Neural cell (in vitro differentiated cells): ENCODE data around the gene ANGPTL2. TPM values are rescaled to one million over a fixed set of nuclear protein-coding genes. Genes with fewer than 3 reads are reported as not detected.

Source experiments
- H2AFZ ChIP-seq: fragments of 200-600, 300-800 bp; sonication (generic), shearing (Covaris generic); 2 replicates; pipeline ENCODE4 v1.6.0; 2014; ENCODE audit warnings: low read depth, mild to moderate bottlenecking, antibody characterized with exemption, low read length, moderate library complexity
- H3F3A ChIP-seq: fragments of 200-600 bp; shearing (Covaris generic); 2 replicates; pipeline ENCODE4 v1.6.1; 2016; ENCODE audit warnings: mild to moderate bottlenecking, moderate library complexity, mixed read lengths, antibody characterized with exemption, low read length; ENCODE audit not compliant: insufficient read depth, poor library complexity, severe bottlenecking
- H3K27ac ChIP-seq: fragments of 200-600, 300-800 bp; sonication (generic), shearing (Covaris generic); 2 replicates; pipeline ENCODE4 v1.5.1; 2014; ENCODE audit warnings: mild to moderate bottlenecking, low read length, moderate library complexity
- H3K27me3 ChIP-seq: fragments of 300-800, 200-600 bp; sonication (generic), shearing (Covaris generic); 2 replicates; pipeline ENCODE4 v1.6.0; 2014; ENCODE audit warnings: mild to moderate bottlenecking, low read depth, low read length, moderate library complexity; ENCODE audit not compliant: insufficient read depth
- H3K36me3 ChIP-seq: fragments of 300-800, 200-600 bp; sonication (generic), shearing (Covaris generic); 2 replicates; pipeline ENCODE4 v1.5.1; 2014; ENCODE audit warnings: mild to moderate bottlenecking, antibody characterized with exemption, low read length, moderate library complexity; ENCODE audit not compliant: insufficient read depth
- H3K4me2 ChIP-seq: fragments of 300-800, 200-600 bp; sonication (generic), shearing (Covaris generic); 2 replicates; pipeline ENCODE4 v1.6.0; 2014; ENCODE audit warnings: mild to moderate bottlenecking, low read length
- H3K4me3 ChIP-seq: fragments of 300-800, 200-600 bp; sonication (generic), shearing (Covaris generic); 2 replicates; pipeline ENCODE4 v1.5.1; 2014; ENCODE audit warnings: mild to moderate bottlenecking, low read length, moderate library complexity
- H3K79me2 ChIP-seq: fragments of 200-600 bp; shearing (Covaris generic); replicated peaks from 2 replicates; pipeline ENCODE4 v1.6.0; 2014; ENCODE audit warnings: mild to moderate bottlenecking, low read length, moderate library complexity; ENCODE audit not compliant: insufficient read depth
- H3K9ac ChIP-seq: fragments of 300-800, 200-600 bp; sonication (generic), shearing (Covaris generic); 2 replicates; pipeline ENCODE4 v1.6.1; 2016; ENCODE audit warnings: mild to moderate bottlenecking, low read length, mixed read lengths
- H3K9me2 ChIP-seq: fragments of 200-600 bp; shearing (Covaris generic); 2 replicates; pipeline ENCODE4 v1.6.1; 2016; ENCODE audit warnings: mild to moderate bottlenecking, low read length, mixed read lengths; ENCODE audit not compliant: insufficient read depth
- H3K9me3 ChIP-seq: fragments of 200-600, 300-800 bp; sonication (generic), shearing (Covaris generic); 2 replicates; pipeline ENCODE4 v1.6.1; 2016; ENCODE audit warnings: mild to moderate bottlenecking, mixed run types, low read length, moderate library complexity, mixed read lengths
- H4K20me1 ChIP-seq: fragments of 200-600 bp; shearing (Covaris generic); 2 replicates; pipeline ENCODE4 v1.6.1; 2016; ENCODE audit warnings: mild to moderate bottlenecking, mixed run types; ENCODE audit not compliant: insufficient read depth
- EP300 ChIP-seq: fragments of 450-650 bp; conservative IDR thresholded peaks from 2 replicates; pipeline ENCODE4 v1.6.1; 2014; ENCODE audit warnings: antibody characterized with exemption, mild to moderate bottlenecking, moderate library complexity; ENCODE audit not compliant: poor library complexity, severe bottlenecking
- EZH2 ChIP-seq: fragments of 200-600, 300-800 bp; shearing (Covaris generic), sonication (generic); IDR thresholded peaks from 2 replicates; pipeline ENCODE4 v1.6.1; 2014; ENCODE audit warnings: antibody characterized with exemption, low read length, borderline replicate concordance, mild to moderate bottlenecking; ENCODE audit not compliant: insufficient read depth, poor library complexity, severe bottlenecking
- MXI1 ChIP-seq: fragments of 450-650 bp; conservative IDR thresholded peaks from 2 replicates; pipeline ENCODE4 v1.6.1; 2014; ENCODE audit warnings: antibody characterized with exemption, mild to moderate bottlenecking; ENCODE audit not compliant: poor library complexity, severe bottlenecking
- POLR2AphosphoS5 ChIP-seq: IDR thresholded peaks from 2 replicates; pipeline ENCODE4 v1.6.1; 2012
- RAD21 ChIP-seq: fragments of 450-650 bp; conservative IDR thresholded peaks from 2 replicates; pipeline ENCODE4 v1.6.1; 2014; ENCODE audit warnings: antibody characterized with exemption, mild to moderate bottlenecking, moderate library complexity
- SMC3 ChIP-seq: fragments of 450-650 bp; conservative IDR thresholded peaks from 2 replicates; pipeline ENCODE4 v1.6.1; 2014; ENCODE audit warnings: antibody characterized with exemption, mild to moderate bottlenecking, moderate library complexity; ENCODE audit not compliant: poor library complexity
- TAF1 ChIP-seq: IDR thresholded peaks from 2 replicates; pipeline ENCODE4 v1.6.1; 2012; ENCODE audit warnings: low read depth
- polyA plus RNA-seq: library from polyadenylated mRNA; depleted of rRNA; stranded (reverse); fragments of >200 nt; gene quantifications from 2 replicates; pipeline ENCODE4 v1.2.3, GENCODE V29; 2014
- TF ChIP-seq, protein P1 (sequence below): IDR thresholded peaks from 2 replicates; pipeline ENCODE4 v1.6.1; 2012; ENCODE audit warnings: borderline replicate concordance
- TF ChIP-seq, protein P2 (sequence below): fragments of 450-650 bp; IDR thresholded peaks from 2 replicates; pipeline ENCODE4 v1.5.1; 2014; ENCODE audit warnings: antibody characterized with exemption, mild to moderate bottlenecking, moderate library complexity; ENCODE audit not compliant: poor library complexity, severe bottlenecking

ANGPTL2 gene
- polyA plus RNA-seq, 1 donor from 2014 or later = not detected

DNA sequence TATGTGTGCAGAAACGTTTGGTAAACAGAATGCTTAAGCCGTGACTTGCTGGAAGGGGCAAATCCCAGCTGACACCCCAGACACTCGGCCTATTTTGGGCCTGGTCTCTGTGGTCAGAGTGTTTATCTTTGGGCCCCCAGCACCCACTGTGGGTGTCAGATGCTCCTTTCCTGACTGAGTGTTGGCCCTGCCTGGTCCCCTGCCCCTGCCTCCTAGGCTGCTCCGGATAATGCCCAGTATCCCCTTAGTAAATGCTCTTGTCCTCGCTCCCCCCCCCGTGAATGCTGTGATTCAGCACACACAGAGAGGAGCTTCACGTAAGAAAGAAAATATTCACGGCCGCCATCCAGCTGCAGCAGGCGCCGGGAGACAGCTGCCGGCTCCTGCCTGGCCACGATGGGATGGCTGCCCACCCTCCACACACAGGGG is 11.3 kb upstream of the ANGPTL2 start:
- Histone ChIP-seq H3K79me2 (no peaks in the 10 kb centered on the region), H4K20me1 (no peaks in the 10 kb centered on the region), H3K27me3 (no peaks in the 10 kb centered on the region), H3K36me3 (no peaks in the 10 kb centered on the region), H3K9me2 (no peaks in the 10 kb centered on the region), H3K9ac (no peak overlapping the region), H2AFZ (no peak overlapping the region), H3K4me2 (no peak overlapping the region), H3K4me3 (no peak overlapping the region), H3K9me3 (no peaks in the 10 kb centered on the region), H3K27ac (no peak overlapping the region), H3F3A (no peaks in the 10 kb centered on the region)
- TF ChIP-seq, protein P1, sequence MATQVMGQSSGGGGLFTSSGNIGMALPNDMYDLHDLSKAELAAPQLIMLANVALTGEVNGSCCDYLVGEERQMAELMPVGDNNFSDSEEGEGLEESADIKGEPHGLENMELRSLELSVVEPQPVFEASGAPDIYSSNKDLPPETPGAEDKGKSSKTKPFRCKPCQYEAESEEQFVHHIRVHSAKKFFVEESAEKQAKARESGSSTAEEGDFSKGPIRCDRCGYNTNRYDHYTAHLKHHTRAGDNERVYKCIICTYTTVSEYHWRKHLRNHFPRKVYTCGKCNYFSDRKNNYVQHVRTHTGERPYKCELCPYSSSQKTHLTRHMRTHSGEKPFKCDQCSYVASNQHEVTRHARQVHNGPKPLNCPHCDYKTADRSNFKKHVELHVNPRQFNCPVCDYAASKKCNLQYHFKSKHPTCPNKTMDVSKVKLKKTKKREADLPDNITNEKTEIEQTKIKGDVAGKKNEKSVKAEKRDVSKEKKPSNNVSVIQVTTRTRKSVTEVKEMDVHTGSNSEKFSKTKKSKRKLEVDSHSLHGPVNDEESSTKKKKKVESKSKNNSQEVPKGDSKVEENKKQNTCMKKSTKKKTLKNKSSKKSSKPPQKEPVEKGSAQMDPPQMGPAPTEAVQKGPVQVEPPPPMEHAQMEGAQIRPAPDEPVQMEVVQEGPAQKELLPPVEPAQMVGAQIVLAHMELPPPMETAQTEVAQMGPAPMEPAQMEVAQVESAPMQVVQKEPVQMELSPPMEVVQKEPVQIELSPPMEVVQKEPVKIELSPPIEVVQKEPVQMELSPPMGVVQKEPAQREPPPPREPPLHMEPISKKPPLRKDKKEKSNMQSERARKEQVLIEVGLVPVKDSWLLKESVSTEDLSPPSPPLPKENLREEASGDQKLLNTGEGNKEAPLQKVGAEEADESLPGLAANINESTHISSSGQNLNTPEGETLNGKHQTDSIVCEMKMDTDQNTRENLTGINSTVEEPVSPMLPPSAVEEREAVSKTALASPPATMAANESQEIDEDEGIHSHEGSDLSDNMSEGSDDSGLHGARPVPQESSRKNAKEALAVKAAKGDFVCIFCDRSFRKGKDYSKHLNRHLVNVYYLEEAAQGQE = no peak
- no peak for TF ChIP-seq RAD21
- TF ChIP-seq EZH2 = no peak
- no peak for TF ChIP-seq TAF1
- TF ChIP-seq, protein P2, sequence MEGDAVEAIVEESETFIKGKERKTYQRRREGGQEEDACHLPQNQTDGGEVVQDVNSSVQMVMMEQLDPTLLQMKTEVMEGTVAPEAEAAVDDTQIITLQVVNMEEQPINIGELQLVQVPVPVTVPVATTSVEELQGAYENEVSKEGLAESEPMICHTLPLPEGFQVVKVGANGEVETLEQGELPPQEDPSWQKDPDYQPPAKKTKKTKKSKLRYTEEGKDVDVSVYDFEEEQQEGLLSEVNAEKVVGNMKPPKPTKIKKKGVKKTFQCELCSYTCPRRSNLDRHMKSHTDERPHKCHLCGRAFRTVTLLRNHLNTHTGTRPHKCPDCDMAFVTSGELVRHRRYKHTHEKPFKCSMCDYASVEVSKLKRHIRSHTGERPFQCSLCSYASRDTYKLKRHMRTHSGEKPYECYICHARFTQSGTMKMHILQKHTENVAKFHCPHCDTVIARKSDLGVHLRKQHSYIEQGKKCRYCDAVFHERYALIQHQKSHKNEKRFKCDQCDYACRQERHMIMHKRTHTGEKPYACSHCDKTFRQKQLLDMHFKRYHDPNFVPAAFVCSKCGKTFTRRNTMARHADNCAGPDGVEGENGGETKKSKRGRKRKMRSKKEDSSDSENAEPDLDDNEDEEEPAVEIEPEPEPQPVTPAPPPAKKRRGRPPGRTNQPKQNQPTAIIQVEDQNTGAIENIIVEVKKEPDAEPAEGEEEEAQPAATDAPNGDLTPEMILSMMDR = no peak
- TF ChIP-seq SMC3 = no peak
- no peak for TF ChIP-seq EP300
- TF ChIP-seq MXI1 = no peak
- TF ChIP-seq POLR2AphosphoS5 = no peak

DNA sequence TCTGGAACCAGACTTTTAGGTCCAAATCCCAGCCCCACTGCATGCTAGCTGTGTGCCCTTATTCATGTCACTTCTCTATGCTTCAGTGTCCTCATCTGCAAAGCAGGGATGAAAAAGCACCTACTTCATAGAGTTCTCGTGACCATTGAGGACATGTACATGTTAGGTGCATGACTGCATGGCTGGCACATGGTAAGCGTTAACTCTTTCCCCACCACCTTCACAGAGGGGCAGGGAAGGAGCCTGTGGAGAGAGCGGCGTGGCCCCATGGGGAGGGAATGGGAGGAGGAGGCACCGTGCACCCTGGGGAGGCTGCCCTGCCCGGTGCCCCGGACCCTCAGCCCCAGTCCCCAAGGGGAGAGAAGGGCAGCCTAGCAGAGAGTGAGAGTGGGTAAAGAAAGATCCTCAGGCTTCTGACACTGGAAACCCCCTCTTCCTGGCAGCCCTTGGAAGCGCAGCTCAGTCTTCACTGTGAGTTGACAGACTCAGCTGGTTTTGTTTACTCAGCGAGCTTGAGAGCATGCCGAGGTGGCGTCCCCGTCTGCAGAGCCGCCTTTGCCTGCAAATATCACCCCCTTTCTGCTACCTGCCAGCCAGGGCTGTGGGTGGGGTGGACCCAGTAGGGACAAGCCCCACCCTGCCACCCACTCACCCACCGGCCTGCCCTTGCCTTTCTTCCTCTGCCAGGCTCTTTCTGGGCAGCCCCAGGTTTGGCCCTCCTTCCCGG is 10.6 kb upstream of the ANGPTL2 start:
- Histone ChIP-seq H3K4me3 (no peak overlapping the region), H3K9ac (no peak overlapping the region), H3K36me3 (no peaks in the 10 kb centered on the region), H3K9me2 (no peaks in the 10 kb centered on the region), H3K27me3 (no peaks in the 10 kb centered on the region), H2AFZ (no peak overlapping the region), H3K79me2 (no peaks in the 10 kb centered on the region), H3K9me3 (no peaks in the 10 kb centered on the region), H3K4me2 (no peak overlapping the region), H4K20me1 (no peaks in the 10 kb centered on the region), H3K27ac (no peak overlapping the region), H3F3A (no peaks in the 10 kb centered on the region)
- TF ChIP-seq, protein P2 = no peak
- TF ChIP-seq EZH2 (no peak), POLR2AphosphoS5 (no peak), SMC3 (no peak), RAD21 (no peak), MXI1 (no peak), EP300 (no peak), TAF1 (no peak)
- TF ChIP-seq, protein P1 = no peak
